Lower lobe of right lung (tissue), 2 donors: Measurements from ENCODE around the gene MICAL3. TPM values are rescaled to one million over a fixed set of nuclear protein-coding genes. Genes with fewer than 3 reads are reported as not detected.
A peak's percentile ranks its signal among the peaks of the same experiment; 100 is the strongest.
"Not testable (repeated sequence)": the region's sequence is repeated elsewhere in the genome, so short reads cannot be mapped to it uniquely, and the experiment has no call there.

Experiments
- ATAC-seq, 2 donors: fragments of 200-7000 bp; cut with Tn5 transposase; one replicate each; pipeline ENCODE4 v1.9.1; 2020 to 2022; ENCODE audit warnings: mild to moderate bottlenecking in 2 of 2, moderate library complexity in 2 of 2
- DNase-seq: peaks from one replicate; pipeline ENCODE4 v3.0.0-alpha.2; 2020
- H3K27ac ChIP-seq: fragments of 200-600 bp; one replicate; pipeline ENCODE4 v1.8.0; 2022
- H3K27me3 ChIP-seq: fragments of 200-600 bp; one replicate; pipeline ENCODE4 v1.8.0; 2022; ENCODE audit warnings: low read depth
- H3K36me3 ChIP-seq: fragments of 200-600 bp; one replicate; pipeline ENCODE4 v1.8.0; 2022; ENCODE audit warnings: mild to moderate bottlenecking
- H3K4me1 ChIP-seq: fragments of 200-600 bp; one replicate; pipeline ENCODE4 v1.8.0; 2022
- H3K4me3 ChIP-seq: fragments of 200-600 bp; one replicate; pipeline ENCODE4 v1.8.0; 2022; ENCODE audit warnings: mild to moderate bottlenecking
- H3K9me3 ChIP-seq: fragments of 200-600 bp; one replicate; pipeline ENCODE4 v1.8.0; 2022
- intact Hi-C: fragments of 100-400 bp; cut with DNase I; formaldehyde crosslinking; loops from one replicate; pipeline ENCODE4 v1.11.0; 2022
- total RNA-seq: library from RNA; stranded (reverse); fragmentation: NEBNext Ultra II Directional; extraction: Animal tissue kit (Norgen Biotek cat#: 25700); gene quantifications from one replicate; pipeline ENCODE4 v1.2.1, GENCODE V29; 2021
- TF ChIP-seq, protein P1 (sequence below): fragments of 200-600 bp; IDR thresholded peaks from one replicate; pipeline ENCODE4 v1.8.0; 2022; ENCODE audit warnings: antibody characterized with exemption, mild to moderate bottlenecking
- donor health status: DM: no; HTN: yes; CAD: no; lungs with severe emphysema.

MICAL3 gene
- total RNA-seq, 1 donor from 2014 or later, result 23.5 TPM

DNA sequence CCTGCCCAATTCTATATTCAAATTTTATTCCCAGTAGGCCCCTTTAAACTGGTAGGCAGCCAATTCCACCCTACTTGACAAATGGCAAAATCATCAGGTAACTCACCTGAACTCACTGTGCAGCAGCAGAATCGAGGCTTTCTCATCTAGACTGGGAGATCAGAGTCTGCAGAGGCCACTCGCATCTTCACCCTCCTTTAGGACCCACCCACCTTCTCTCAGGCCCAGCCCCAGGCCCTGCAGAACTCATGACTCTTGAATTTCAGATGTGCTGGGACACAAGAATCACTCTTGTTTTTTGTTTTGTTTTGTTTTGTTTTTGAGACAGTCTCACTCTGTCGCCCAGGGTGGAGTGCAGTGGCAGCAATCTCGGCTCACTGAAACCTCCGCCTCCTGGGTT lies 38.8 kb downstream of the MICAL3 start:
- H3K27ac ChIP-seq, result no peak overlapping the region
- no peak overlapping the region for H3K4me3 ChIP-seq
- intact Hi-C loops, result no loop called here
- ATAC-seq, result no peak
- TF ChIP-seq, protein P1, sequence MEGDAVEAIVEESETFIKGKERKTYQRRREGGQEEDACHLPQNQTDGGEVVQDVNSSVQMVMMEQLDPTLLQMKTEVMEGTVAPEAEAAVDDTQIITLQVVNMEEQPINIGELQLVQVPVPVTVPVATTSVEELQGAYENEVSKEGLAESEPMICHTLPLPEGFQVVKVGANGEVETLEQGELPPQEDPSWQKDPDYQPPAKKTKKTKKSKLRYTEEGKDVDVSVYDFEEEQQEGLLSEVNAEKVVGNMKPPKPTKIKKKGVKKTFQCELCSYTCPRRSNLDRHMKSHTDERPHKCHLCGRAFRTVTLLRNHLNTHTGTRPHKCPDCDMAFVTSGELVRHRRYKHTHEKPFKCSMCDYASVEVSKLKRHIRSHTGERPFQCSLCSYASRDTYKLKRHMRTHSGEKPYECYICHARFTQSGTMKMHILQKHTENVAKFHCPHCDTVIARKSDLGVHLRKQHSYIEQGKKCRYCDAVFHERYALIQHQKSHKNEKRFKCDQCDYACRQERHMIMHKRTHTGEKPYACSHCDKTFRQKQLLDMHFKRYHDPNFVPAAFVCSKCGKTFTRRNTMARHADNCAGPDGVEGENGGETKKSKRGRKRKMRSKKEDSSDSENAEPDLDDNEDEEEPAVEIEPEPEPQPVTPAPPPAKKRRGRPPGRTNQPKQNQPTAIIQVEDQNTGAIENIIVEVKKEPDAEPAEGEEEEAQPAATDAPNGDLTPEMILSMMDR, result no peak
- H3K27me3 ChIP-seq, result no peaks in the 10 kb centered on the region
- H3K36me3 ChIP-seq, result no peaks in the 10 kb centered on the region
- H3K4me1 ChIP-seq, result no peaks in the 10 kb centered on the region
- no peak for DNase-seq
- no peaks in the 10 kb centered on the region for H3K9me3 ChIP-seq

DNA sequence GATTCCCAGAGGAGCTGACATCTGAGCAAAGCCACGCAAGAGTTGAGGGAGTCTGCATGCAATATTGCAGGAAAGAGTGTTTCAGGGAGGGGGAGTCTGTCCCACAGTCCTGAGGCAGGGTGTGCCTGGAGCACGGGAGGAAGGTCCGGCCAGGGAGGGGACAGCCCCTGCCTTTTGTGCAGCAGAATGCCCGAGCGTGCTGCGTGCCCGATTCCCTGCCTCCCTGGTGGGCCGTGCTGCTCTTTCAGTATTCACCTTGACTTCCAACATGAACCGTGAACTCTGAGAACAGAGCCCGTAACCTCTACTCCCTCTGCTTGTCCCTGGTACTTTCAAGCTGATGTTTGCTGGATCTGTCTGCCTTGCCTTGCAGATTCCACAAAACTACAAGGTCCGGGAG lies 39.3 kb downstream of the MICAL3 start:
- H3K4me1 ChIP-seq, H3K27me3 ChIP-seq, DNase-seq, H3K36me3 ChIP-seq, intact Hi-C loops, H3K9me3 ChIP-seq, ATAC-seq, H3K4me3 ChIP-seq, H3K27ac ChIP-seq: not testable (repeated sequence)

DNA sequence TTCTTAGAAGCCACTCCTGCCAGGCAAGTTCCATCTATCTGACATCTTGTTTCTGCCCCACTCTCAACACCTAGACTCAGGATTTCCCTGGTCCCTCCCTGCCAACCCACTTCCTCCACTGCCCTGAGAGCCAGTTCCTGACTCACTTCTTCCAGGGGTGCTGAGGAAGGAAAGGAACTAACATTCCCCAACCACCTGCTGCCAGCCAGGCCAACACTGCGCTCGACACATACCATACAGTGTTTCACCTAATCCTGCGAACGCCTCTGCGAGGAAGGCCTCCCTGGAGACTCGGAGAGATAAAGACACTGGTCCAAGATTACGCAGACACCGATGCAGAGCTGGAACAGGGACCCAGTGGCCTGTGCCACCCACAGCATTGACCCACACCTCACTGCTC lies 40.2 kb downstream of the MICAL3 start:
- ATAC-seq (no peak), DNase-seq (no peak)
- H3K36me3 ChIP-seq, result no peaks in the 10 kb centered on the region
- H3K27me3 ChIP-seq, result no peaks in the 10 kb centered on the region
- peaks cover 10% of the 10 kb centered on the region for H3K4me1 ChIP-seq
- no peaks in the 10 kb centered on the region for H3K9me3 ChIP-seq
- intact Hi-C loops, result no loop called here
- H3K4me3 ChIP-seq, result no peak overlapping the region
- H3K27ac ChIP-seq, result no peak overlapping the region
- TF ChIP-seq, protein P1, result no peak

DNA sequence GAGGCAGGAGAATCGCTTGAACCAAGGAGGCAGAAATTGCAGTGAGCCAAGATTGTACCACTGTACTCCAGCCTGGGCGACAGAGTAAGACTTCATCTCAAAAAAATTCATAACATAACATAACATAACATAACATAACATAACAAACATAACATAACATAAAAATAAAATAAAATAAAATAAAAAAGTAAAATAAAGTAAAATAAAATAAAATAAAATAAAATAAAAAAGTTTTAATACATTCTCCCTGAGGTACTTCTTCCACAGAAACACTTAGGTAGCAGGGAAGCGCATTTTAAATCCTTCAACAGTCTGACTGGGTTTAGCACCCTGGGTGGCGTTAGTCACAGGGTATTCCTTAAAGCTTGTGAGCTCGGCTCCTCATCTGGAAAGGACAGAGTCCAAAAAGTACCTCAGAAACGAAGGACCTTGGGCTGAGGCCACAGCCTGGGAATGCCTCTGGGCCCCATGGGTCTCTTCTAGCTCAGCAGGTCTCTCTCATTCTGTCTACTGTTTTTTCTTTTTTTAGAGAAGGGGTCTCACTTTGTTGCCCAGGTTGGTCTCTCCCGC lies 41.7 kb downstream of the MICAL3 start:
- no peaks in the 10 kb centered on the region for H3K36me3 ChIP-seq
- no peaks in the 10 kb centered on the region for H3K9me3 ChIP-seq
- no peaks in the 10 kb centered on the region for H3K27me3 ChIP-seq
- ATAC-seq (no peak), DNase-seq (no peak)
- no peak overlapping the region for H3K4me3 ChIP-seq
- TF ChIP-seq, protein P1, result no peak
- intact Hi-C loops, result no loop called here
- H3K4me1 ChIP-seq, result peaks cover 10% of the 10 kb centered on the region
- H3K27ac ChIP-seq, result no peak overlapping the region

DNA sequence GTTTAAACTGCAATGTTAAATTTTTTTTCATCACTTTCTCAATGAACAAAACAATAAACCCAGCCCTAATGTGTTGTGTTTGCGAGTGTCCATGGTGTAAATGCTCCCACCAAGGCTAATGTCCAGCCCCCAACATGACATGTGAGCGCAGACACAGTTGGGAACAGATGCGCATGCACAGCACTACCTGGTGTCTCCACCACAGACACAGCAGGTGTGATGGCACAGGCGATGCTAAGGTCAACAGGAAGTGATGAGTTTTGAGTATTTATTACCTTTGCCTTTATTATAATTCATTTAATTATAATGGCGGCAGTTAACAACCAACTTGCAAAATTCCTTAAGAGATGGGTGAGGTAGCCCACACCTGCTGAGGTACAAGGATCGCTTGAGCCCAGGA lies 42.9 kb downstream of the MICAL3 start:
- no peak for ATAC-seq
- Histone ChIP-seq H3K9me3 (no peaks in the 10 kb centered on the region), H3K27ac (no peak overlapping the region), H3K4me3 (no peak overlapping the region), H3K36me3 (no peaks in the 10 kb centered on the region), H3K4me1 (peaks cover 10% of the 10 kb centered on the region), H3K27me3 (no peaks in the 10 kb centered on the region)
- intact Hi-C loops, result no loop called here
- no peak for DNase-seq
- TF ChIP-seq, protein P1, result no peak

DNA sequence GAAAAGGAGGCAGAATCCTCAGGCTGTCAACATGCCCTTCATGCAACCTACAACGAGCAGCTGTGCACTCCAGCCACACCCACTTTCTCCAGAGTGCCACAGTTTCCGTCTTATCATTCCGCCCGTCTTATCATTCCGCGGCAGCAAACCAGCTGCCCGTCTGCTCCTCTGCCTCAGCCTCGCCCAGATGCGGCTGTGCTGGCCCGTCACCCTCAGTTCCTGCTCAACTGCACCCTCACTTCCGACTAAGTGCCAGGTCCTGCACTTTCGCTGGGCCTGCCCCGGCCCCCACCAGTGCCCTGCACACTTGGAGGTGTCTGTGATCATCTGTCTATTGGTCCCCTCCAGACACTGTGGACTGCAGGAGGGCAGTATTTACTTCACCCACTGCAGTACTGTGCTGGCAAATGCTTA lies 43.7 kb downstream of the MICAL3 start:
- H3K36me3 ChIP-seq, result no peaks in the 10 kb centered on the region
- TF ChIP-seq, protein P1, result no peak
- ATAC-seq (peak; percentile 56 to 74), DNase-seq (peak; percentile 56)
- no peaks in the 10 kb centered on the region for H3K9me3 ChIP-seq
- no peak overlapping the region for H3K27ac ChIP-seq
- intact Hi-C loops, result no loop called here
- H3K4me1 ChIP-seq, result peaks cover 12% of the 10 kb centered on the region
- no peaks in the 10 kb centered on the region for H3K27me3 ChIP-seq
- peak overlapping the region; percentile 9 for H3K4me3 ChIP-seq
